ENCODE data around the gene GALNTL6.
"Not testable (repeated sequence)": the region's sequence is repeated elsewhere in the genome, so short reads cannot be mapped to it uniquely, and the experiment has no call there.

The GALNTL6 gene

DNA sequence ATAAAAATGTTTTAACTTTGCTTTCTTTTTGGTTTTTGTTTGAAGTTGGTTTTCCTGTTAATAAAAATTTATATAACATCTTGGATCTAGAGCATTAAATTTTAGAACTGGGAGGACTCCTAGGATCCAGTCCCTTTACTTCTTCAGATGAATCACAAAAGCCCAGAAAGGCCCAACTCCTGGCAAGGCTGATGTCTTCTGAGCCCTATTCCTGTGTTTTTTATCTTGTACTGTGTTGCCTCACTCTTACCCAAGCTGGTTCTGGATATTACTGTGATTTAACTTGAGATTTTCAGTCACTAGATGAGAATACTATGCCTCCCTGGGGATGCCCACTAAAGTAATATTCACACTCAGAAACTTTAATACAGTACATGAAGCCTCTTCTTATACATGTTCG lies 1228.3 kb downstream of the GALNTL6 start:
- no peak for DNase-seq

DNA sequence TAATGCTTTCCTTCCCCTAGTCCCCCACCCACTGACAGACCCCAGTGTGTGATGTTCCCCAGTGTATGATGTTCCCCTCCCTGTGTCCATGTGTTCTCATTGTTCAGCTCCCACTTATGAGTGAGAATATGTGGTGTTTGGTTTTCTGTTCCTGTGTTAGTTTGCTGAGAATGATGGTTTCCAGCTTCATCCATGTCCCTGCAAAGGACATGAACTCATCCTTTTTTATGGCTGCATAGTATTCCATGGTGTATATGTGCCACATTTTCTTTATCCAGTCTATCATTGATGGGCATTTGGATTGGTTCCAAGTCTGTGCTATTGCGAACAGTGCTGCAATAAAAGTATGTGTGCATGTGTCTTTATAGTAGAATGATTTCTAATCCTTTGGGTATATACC lies 1228.9 kb downstream of the GALNTL6 start:
- DNase-seq: not testable (repeated sequence)

DNA sequence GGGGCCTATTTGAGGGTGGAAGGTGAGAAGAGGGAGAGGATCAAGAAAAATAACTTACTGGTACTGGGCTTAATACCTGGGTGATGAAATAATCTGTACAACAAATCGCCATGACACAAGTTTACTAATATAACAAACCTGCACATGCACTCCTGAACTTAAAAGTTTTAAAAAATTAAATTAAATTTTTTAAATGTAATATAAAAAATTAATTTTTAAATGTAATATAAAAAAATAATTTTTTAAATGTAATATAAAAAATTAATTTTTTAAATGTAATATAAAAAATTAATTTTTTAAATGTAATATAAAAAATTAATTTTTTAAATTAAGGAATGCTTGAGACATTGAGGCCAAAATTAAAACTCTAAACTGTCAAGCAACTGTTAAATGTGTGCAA lies 1231.1 kb downstream of the GALNTL6 start:
- DNase-seq: no peak

DNA sequence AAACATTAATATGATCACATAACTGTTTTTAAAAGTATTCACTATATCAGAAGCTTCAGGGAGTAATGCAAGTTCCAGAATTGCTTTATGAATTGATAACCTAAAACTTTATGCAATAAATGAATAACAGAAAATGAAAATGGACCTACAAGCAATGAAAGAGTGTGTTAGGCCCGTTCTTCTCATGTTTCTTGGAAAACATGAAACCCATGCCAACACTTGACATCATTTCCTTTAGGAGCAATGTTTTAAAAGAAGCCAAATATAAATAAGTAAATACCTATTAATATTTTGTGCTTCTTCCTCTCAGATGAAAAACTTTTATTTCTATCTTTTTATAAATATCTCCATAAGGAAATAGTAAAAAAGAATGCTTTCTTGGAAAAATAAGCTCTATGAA lies 1232.4 kb downstream of the GALNTL6 start:
- no peak for DNase-seq

DNA sequence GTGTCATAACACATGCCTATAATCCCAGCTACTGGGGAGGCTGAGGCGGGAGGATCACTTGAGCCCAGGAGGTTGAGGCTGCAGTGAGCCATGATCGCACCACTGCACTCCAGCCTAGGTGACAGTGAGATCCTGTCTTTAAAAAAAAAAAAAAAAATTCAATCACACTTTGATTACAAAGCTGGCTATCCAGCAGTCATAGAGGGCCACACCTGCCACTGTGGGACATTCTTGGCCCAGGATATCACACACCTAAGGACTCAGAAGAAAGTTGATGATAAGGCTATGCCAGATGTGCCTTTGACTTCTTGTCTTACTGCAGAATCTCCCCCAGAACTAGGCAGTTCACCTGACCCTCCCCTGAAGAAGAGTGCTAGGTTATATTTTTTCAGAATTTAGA lies 1232.9 kb downstream of the GALNTL6 start:
- no peak for DNase-seq

DNA sequence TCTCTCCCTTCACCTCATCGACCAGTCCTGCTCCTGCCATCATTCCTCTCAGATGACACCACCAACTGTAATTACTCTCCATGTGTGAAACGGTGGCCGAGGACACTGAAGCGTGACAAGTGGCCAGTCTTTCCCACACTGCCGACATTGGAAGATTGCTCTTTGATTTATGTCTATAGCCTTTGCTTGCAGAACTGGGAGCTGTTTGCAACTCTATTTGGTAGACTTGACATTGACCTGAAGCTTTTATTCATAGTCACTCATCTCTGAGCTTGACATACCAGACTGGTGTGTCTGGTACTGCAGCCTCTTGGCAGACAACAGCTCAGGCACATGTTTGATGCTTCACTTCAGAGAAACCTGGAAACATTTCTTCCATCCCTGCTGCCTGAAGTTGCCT lies 1233.6 kb downstream of the GALNTL6 start:
- DNase-seq: no peak

DNA sequence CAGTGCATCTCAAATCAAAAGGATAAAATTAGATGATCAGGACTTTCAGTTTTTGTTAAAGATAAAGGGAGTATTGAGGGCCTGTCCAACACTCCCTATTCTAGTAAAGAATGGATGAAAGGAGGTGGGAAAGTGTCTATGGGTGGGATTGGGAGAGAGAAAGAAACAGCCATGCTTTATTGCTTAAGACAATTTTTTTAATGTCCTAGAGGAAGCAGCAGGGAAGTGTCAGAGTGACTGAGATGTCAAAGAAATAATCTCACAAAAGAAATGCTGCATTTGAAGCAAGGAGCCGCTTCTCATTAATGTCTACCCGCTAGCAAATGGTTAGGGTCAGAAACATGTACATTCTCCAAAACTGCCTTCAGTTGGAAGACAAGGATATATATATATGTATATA lies 1238.0 kb downstream of the GALNTL6 start:
- no peak for DNase-seq

DNA sequence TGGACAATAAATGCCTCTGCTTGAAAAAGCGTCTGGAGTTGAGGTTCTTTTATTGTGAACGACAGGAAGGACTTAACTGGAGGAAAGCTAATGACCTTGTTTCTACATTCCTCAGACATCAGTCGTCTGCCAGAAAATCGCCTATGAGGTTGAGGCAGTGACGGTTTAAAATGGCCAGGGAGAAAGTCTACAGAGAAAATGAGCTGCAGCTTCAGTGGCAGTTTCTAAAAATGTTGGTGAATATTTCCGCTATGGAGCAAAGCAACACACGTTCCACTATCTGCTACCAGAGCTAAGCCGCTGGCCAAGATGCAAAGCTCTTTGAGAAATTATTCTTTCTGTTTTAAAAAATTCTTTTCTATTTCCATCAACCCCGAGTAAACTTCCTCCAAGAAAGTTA lies 1238.5 kb downstream of the GALNTL6 start:
- no peak for DNase-seq

DNA sequence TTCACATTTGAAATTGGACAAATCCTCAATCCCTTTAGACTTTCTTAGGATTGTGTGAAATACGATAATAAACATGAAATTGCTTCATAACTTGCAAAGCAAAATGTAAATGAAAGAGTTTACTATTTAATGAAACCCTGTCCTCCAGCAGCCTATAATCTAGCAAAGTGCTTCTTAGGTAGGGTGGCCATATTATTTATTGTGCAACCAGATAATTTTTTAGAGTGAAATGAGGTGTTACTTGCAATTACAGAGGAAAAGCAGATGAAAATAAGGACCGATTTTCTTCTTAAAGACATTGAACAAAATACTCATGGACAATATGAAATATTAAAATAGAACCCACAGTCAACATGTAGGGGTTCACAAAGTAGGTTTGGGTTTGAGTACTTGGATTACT lies 1239.2 kb downstream of the GALNTL6 start:
- no peak for DNase-seq

DNA sequence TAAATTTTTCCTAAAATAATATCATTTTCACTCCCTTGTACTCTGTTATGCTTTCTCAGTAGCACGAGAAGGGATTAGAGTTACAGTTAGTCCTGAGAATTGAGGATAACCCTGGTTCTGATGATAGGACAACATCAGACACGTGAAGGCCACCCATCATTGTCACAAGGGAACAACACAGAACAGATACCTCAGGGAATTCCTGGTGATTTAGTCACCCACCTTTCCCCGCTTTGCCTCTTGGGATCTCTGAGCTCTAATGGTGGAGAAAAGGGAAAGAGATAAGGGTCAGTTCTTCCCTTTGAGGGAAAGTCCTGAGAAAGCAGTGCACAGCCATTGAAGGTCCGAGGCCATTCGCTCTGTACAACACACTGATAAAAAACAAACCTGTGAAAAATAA lies 1243.1 kb downstream of the GALNTL6 start:
- no peak for DNase-seq

DNA sequence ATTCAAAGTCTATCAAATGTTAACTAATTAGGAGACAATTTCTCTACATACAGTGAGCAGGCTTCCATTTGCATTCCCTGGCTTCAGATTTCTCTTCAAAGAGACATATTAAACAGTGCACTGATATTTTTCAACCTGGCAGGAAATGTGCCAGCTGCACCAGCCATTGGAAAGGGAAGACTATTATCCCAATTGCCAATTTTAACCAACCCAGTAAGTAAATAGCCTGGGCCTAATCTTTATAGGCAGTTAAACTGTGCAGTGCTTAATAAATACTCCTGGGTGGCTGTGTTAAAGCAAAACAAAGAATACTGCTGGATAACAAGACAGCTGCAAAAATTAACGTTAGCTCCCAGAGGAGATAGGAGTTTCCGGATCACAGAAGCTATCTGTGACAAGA lies 1243.5 kb downstream of the GALNTL6 start:
- DNase-seq: no peak

DNA sequence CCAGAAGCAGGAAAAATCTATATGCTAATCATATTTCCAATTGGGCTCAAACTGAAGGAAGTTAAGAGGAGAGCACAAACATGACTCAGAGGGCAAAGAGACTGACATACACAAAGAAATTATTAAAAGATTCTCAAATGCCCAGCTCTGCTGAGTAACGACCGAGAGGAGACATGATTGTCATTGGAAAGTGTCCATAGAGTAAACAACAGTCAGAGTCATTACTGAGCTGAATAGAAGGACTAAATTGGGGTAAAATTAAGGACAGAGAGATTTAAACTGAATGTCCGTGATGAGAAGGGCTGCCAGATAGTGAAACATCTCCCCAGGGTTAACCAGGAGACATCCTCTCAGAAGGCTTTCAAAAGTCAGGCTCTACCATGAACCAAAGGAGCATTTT lies 1244.2 kb downstream of the GALNTL6 start:
- no peak for DNase-seq

DNA sequence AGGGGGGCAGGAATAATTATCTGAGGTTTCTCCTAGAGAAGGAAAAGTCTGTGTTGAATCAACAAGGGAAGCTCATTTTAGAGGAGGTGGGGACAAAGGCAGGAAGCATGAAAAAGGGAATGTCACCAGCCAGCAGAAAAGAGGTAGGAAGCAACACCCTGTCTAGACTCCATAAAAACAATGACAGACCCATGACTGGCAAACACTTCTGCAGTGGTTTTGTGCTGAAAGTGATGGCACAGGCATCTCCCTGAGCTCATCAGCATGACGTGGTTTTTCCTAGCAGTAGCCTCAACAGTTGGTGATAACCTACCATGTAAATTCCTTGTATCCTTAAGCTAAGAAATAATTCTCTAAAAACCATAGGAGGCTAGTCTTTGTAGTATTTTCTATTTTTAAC lies 1244.7 kb downstream of the GALNTL6 start:
- no peak for DNase-seq

DNA sequence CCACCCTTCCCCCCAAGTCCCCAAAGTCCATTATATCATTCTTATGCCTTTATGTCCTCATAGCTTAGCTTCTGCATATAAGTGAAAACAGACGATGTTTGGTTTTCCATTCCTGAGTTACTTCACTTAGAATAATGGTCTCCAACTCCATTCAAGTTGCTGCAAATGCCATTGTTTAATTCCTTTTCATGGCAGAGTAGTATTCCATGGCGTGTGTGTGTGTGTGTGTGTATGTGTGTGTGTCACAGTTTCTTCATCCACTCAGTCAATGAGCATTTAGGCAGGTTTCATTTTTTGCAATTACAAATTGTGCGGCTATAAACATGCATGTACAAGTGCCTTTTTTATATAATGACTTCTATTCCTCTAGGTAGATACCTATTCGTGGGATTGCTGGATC lies 1248.0 kb downstream of the GALNTL6 start:
- no peak for DNase-seq

DNA sequence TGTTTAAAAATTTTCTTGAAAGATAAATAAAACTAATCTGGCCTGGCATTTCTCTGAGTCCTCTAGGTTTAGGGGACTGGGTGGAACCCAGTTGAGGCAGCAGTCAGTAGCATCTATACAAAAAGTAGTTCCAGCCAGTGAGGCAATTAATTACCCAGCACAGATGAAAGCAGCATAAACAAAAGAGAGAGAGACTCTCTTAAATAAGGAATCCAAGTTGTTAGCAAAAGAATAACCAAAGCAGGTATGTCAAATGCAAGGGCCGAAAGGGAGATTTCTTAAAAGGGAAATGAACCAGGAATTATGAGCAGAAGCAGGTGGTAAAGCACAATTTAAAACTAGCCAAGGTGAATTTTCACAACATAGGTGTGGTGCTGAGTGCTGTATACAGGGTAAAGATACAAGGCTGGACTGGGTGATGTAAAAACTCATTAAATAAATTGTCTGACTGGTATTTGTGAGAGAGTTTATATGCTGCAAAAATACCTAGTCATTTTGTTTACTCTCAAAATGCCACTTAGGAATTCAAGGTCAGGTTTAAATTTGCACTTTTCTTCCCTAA lies 1260.8 kb downstream of the GALNTL6 start:
- DNase-seq: no peak

DNA sequence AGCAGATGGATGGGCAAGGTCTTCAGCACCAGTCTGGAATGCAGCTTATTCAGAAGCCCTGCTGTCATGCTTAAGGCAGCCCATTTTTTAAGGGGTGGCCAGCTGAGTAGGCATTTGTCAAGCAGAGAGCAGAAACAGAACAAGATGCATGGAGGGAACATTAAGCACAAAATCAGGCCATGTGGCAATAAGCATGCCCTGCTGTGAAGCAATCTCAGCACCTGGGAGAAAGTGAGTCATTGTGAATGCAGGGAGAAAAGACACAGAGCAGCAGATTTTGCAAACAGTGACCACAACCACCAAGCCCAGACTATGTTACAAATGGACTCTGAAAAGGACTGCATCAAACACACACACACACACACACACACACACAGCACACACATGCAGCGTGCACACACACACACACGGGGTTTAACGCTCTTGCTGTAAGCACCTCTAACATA lies 1261.3 kb downstream of the GALNTL6 start:
- no peak for DNase-seq

DNA sequence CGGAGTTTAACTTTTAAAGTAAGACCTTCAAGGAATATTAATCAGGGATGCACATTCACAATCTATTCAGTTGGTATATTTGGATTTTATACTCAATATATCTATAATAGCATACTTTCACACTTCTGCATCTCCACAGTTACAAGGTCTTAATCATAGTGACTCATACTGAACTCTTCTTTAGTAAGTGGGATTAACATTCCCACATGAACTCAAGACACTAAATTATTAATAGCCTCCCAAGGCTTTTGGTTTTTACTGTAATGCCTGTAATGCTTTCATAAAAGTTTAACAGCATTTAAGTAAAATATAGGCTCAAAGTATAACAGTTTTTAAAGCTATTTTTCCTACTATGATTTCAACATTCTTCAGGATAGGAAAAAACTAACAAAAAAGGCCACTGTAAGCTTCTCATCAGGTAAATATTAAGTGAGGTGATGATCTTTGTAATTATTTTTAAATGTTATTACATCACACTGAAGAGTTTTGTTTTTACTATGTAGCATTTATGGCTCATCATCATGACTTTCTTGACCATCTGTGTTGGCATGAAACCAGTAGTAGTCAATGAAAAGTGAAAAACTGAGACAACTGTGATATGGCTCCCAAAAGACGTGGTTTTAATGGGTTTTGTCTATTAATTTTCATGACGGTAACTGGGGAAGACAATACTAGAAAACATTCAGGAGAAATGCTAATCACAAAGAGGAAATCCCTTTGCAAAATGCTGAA lies 1263.9 kb downstream of the GALNTL6 start:
- no peak for DNase-seq

DNA sequence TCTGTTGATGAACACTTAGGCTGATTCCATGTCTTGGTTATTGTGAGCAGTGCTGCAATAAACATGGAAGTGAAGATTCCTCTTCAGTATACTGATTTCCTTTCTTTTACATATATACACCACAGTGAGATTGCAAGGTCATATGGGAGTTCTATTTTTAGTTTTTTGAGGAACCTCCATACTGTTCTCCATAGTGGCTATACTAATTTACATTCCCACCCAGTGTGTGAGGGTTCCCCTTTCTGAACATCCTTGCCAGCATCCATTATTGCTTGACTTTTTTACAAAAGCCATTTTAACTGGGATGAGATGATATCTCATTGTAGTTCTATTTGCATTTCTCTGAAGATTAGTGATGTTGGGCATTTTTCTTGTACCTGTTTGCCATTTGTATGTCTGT lies 1274.9 kb downstream of the GALNTL6 start:
- DNase-seq: no peak

Measured in T-helper 9 cell (primary cell).